ENCODE data around the gene SYCE1. TPM values are rescaled to one million over a fixed set of nuclear protein-coding genes. Genes with fewer than 3 reads are reported as not detected.
"Not testable (repeated sequence)": the region's sequence is repeated elsewhere in the genome, so short reads cannot be mapped to it uniquely, and the experiment has no call there.

SYCE1 gene, protein sequence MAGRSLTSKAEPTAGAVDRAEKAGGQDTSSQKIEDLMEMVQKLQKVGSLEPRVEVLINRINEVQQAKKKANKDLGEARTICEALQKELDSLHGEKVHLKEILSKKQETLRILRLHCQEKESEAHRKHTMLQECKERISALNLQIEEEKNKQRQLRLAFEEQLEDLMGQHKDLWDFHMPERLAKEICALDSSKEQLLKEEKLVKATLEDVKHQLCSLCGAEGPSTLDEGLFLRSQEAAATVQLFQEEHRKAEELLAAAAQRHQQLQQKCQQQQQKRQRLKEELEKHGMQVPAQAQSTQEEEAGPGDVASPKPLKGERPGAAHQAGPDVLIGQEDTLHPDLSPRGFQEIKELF
- 1.7 TPM for total RNA-seq
- under 1 TPM in 2 of 4 donors, not detected in 2; 0.09 to 0.70 TPM for polyA plus RNA-seq

- DNase-seq (peak in 1 of 3 donors; percentile 36), ATAC-seq (ENCODE audit: low read depth in 2 of 2) (no peak)
- Histone ChIP-seq H3K27ac (ENCODE audit: insufficient read depth, low read length, poor library complexity, severe bottlenecking) (no peak within 1 kb of the TSS), H3K27me3 (ENCODE audit: control insufficient read depth, insufficient read depth, low read length) (peaks cover 2% of the 10 kb centered on the region), H3K36me3 (ENCODE audit: control insufficient read depth, insufficient read depth, low read length) (no peaks in the 10 kb centered on the region), H3K4me3 (ENCODE audit: low read depth, low read length) (no peak within 1 kb of the TSS), H3K9me3 (ENCODE audit: control insufficient read depth in 2 of 2, low read length in 2 of 2) (peaks cover 2 to 5% of the 10 kb centered on the region in 2 experiments), H3K4me1 (ENCODE audit: control insufficient read depth, insufficient read depth, low read length, poor library complexity, severe bottlenecking) (no peaks in the 10 kb centered on the region)
- Mint-ChIP-seq H3K9me3 (peaks cover 0 to 5% (median 0%) of the 10 kb centered on the region in 7 donors), H3K27ac (no peak within 1 kb of the TSS), H3K4me3 (no peak within 1 kb of the TSS), H3K27me3 (peaks cover 20% of the 10 kb centered on the region), H3K36me3 (no peaks in the 10 kb centered on the region), H3K4me1 (no peaks in the 10 kb centered on the region)
Measured at GRCh38 chr10:133565441-133566294, at the start of gene SYCE1. Gene SYCE1, minus strand, starts transcription at chr10:133565583. Its CDS starts 54 bp downstream, at chr10:133565529.

- Histone ChIP-seq H3K27ac (ENCODE audit: insufficient read depth, low read length, poor library complexity, severe bottlenecking) (no peak overlapping the region), H3K36me3 (ENCODE audit: control insufficient read depth, insufficient read depth, low read length) (no peaks in the 10 kb centered on the region), H3K4me1 (ENCODE audit: control insufficient read depth, insufficient read depth, low read length, poor library complexity, severe bottlenecking) (no peaks in the 10 kb centered on the region), H3K9me3 (ENCODE audit: control insufficient read depth in 2 of 2, low read length in 2 of 2) (no peaks in the 10 kb centered on the region), H3K4me3 (ENCODE audit: low read depth, low read length) (no peak overlapping the region), H3K27me3 (ENCODE audit: control insufficient read depth, insufficient read depth, low read length) (no peaks in the 10 kb centered on the region)
- H3K4me3 Mint-ChIP-seq: no peak overlapping the region
- H3K27ac Mint-ChIP-seq: no peak overlapping the region
- DNase-seq: no peak
- peaks cover 0 to 7% (median 0%) of the 10 kb centered on the region in 7 donors for H3K9me3 Mint-ChIP-seq
- no peak for ATAC-seq (ENCODE audit: low read depth in 2 of 2)
- H3K27me3 Mint-ChIP-seq: peaks cover 30% of the 10 kb centered on the region
- H3K36me3 Mint-ChIP-seq: no peaks in the 10 kb centered on the region
- H3K4me1 Mint-ChIP-seq: no peaks in the 10 kb centered on the region
Measured at GRCh38 chr10:133614830-133615580, 49.6 kb upstream of the SYCE1 start.

GRCh38 chr10:133613699-133614098 lies 48.3 kb upstream of the SYCE1 start:
- Mint-ChIP-seq H3K9me3 (peaks cover 0 to 11% (median 0%) of the 10 kb centered on the region in 7 donors), H3K4me1 (peaks cover 0 to 1% (median 0%) of the 10 kb centered on the region in 4 donors), H3K36me3 (no peaks in the 10 kb centered on the region), H3K27ac (peak overlapping the region in 1 of 3 donors; percentile 76), H3K4me3 (no peak overlapping the region), H3K27me3 (peaks cover 35% of the 10 kb centered on the region)
- Histone ChIP-seq H3K9me3 (ENCODE audit: control insufficient read depth in 2 of 2, low read length in 2 of 2) (no peaks in the 10 kb centered on the region), H3K27me3 (ENCODE audit: control insufficient read depth, insufficient read depth, low read length) (no peaks in the 10 kb centered on the region), H3K4me1 (ENCODE audit: control insufficient read depth, insufficient read depth, low read length, poor library complexity, severe bottlenecking) (no peaks in the 10 kb centered on the region), H3K4me3 (ENCODE audit: low read depth, low read length) (no peak overlapping the region), H3K27ac (ENCODE audit: insufficient read depth, low read length, poor library complexity, severe bottlenecking) (no peak overlapping the region), H3K36me3 (ENCODE audit: control insufficient read depth, insufficient read depth, low read length) (no peaks in the 10 kb centered on the region)
- ATAC-seq (ENCODE audit: low read depth in 2 of 2) (no peak), DNase-seq (no peak)

- Histone ChIP-seq H3K9me3 (ENCODE audit: control insufficient read depth in 2 of 2, low read length in 2 of 2) (peaks cover 0 to 2% of the 10 kb centered on the region in 2 experiments), H3K4me3 (ENCODE audit: low read depth, low read length) (no peak overlapping the region), H3K27me3 (ENCODE audit: control insufficient read depth, insufficient read depth, low read length) (peaks cover 7% of the 10 kb centered on the region), H3K36me3 (ENCODE audit: control insufficient read depth, insufficient read depth, low read length) (no peaks in the 10 kb centered on the region), H3K27ac (ENCODE audit: insufficient read depth, low read length, poor library complexity, severe bottlenecking) (no peak overlapping the region), H3K4me1 (ENCODE audit: control insufficient read depth, insufficient read depth, low read length, poor library complexity, severe bottlenecking) (no peaks in the 10 kb centered on the region)
- DNase-seq (no peak), ATAC-seq (ENCODE audit: low read depth in 2 of 2) (no peak)
- peaks cover 52% of the 10 kb centered on the region for H3K27me3 Mint-ChIP-seq
- peaks cover 0 to 2% (median 0%) of the 10 kb centered on the region in 4 donors for H3K4me1 Mint-ChIP-seq
- H3K36me3 Mint-ChIP-seq: no peaks in the 10 kb centered on the region
- no peak overlapping the region for H3K4me3 Mint-ChIP-seq
- peaks cover 0 to 25% (median 0%) of the 10 kb centered on the region in 7 donors for H3K9me3 Mint-ChIP-seq
- peak overlapping the region in 1 of 3 donors; percentile 9 for H3K27ac Mint-ChIP-seq
Measured at GRCh38 chr10:133611079-133611478, 45.7 kb upstream of the SYCE1 start.

- Mint-ChIP-seq H3K36me3 (no peaks in the 10 kb centered on the region), H3K27ac (no peak overlapping the region), H3K4me1 (peaks cover 0 to 2% (median 0%) of the 10 kb centered on the region in 4 donors), H3K9me3 (peaks cover 0 to 25% (median 0%) of the 10 kb centered on the region in 7 donors), H3K4me3 (no peak overlapping the region), H3K27me3 (peaks cover 65% of the 10 kb centered on the region)
- Histone ChIP-seq H3K9me3 (ENCODE audit: control insufficient read depth in 2 of 2, low read length in 2 of 2) (peaks cover 0 to 4% of the 10 kb centered on the region in 2 experiments), H3K27me3 (ENCODE audit: control insufficient read depth, insufficient read depth, low read length) (peaks cover 21% of the 10 kb centered on the region), H3K4me1 (ENCODE audit: control insufficient read depth, insufficient read depth, low read length, poor library complexity, severe bottlenecking) (no peaks in the 10 kb centered on the region), H3K36me3 (ENCODE audit: control insufficient read depth, insufficient read depth, low read length) (no peaks in the 10 kb centered on the region), H3K4me3 (ENCODE audit: low read depth, low read length) (no peak overlapping the region), H3K27ac (ENCODE audit: insufficient read depth, low read length, poor library complexity, severe bottlenecking) (no peak overlapping the region)
- DNase-seq (peak in 2 of 3 donors; percentile 6 to 8), ATAC-seq (ENCODE audit: low read depth in 2 of 2) (no peak)
Measured at GRCh38 chr10:133608855-133609254, 43.5 kb upstream of the SYCE1 start.

DNA sequence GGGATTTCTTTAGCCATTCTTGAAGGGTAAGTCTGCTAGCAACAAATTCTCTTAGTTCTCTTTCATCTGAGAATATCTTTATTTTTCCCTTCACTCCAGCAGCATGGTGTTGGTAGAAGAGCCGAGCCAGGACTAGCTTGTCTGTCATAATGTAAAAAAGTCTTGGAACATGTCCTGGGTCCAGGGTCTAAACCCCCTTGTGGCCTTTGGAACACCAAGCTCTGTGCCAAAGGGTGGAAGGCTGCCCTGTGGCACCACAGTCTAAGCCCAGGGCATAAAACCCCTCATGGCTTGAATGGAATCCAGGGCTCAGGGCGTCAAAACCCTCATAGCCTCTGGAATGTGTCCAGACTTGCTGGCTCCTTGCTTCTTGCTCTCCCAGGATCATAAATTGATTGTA lies 38.1 kb upstream of the SYCE1 start:
- not testable (repeated sequence) for H3K36me3 Mint-ChIP-seq; ATAC-seq (ENCODE audit: low read depth in 2 of 2); H3K4me1 Mint-ChIP-seq; DNase-seq; H3K4me3 Mint-ChIP-seq; H3K27ac Mint-ChIP-seq; H3K27ac ChIP-seq (ENCODE audit: insufficient read depth, low read length, poor library complexity, severe bottlenecking); H3K4me1 ChIP-seq (ENCODE audit: control insufficient read depth, insufficient read depth, low read length, poor library complexity, severe bottlenecking); H3K36me3 ChIP-seq (ENCODE audit: control insufficient read depth, insufficient read depth, low read length); H3K4me3 ChIP-seq (ENCODE audit: low read depth, low read length); H3K9me3 ChIP-seq (ENCODE audit: control insufficient read depth in 2 of 2, low read length in 2 of 2)
- Mint-ChIP-seq H3K27me3 (peaks cover 72% of the 10 kb centered on the region), H3K9me3 (peaks cover 0 to 14% (median 0%) of the 10 kb centered on the region in 7 donors)
- peaks cover 32% of the 10 kb centered on the region for H3K27me3 ChIP-seq (ENCODE audit: control insufficient read depth, insufficient read depth, low read length)

DNA sequence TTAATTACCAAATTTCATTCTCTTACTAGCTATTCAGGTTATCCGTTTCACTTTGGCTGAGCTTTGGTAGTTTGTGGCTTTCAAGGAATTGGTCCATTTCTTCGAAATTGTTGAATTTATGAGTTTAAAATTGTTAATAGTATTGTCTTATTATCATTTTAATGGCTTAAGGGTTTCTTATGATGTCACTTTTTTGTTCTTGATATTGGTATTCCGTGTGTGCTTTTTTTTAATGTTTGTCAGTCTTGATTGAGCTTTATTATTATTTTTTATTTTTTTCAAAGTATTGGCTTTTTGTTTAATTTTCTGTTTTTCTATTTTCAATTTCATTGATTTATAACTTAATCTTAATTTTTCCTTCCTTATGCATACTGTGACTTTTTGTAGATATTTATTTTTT lies 35.3 kb upstream of the SYCE1 start:
- no peak overlapping the region for H3K4me3 ChIP-seq (ENCODE audit: low read depth, low read length)
- H3K36me3 ChIP-seq (ENCODE audit: control insufficient read depth, insufficient read depth, low read length): no peaks in the 10 kb centered on the region
- no peak overlapping the region for H3K27ac ChIP-seq (ENCODE audit: insufficient read depth, low read length, poor library complexity, severe bottlenecking)
- Mint-ChIP-seq H3K4me3 (no peak overlapping the region), H3K27me3 (peaks cover 76% of the 10 kb centered on the region), H3K36me3 (no peaks in the 10 kb centered on the region), H3K9me3 (peaks cover 0 to 4% (median 0%) of the 10 kb centered on the region in 7 donors), H3K4me1 (no peaks in the 10 kb centered on the region), H3K27ac (no peak overlapping the region)
- no peaks in the 10 kb centered on the region for H3K4me1 ChIP-seq (ENCODE audit: control insufficient read depth, insufficient read depth, low read length, poor library complexity, severe bottlenecking)
- ATAC-seq (ENCODE audit: low read depth in 2 of 2) (no peak), DNase-seq (no peak)
- peaks cover 0 to under 1% of the 10 kb centered on the region in 2 experiments for H3K9me3 ChIP-seq (ENCODE audit: control insufficient read depth in 2 of 2, low read length in 2 of 2)
- H3K27me3 ChIP-seq (ENCODE audit: control insufficient read depth, insufficient read depth, low read length): peaks cover 29% of the 10 kb centered on the region
